ENCODE data around the gene MBOAT1.

DNA sequence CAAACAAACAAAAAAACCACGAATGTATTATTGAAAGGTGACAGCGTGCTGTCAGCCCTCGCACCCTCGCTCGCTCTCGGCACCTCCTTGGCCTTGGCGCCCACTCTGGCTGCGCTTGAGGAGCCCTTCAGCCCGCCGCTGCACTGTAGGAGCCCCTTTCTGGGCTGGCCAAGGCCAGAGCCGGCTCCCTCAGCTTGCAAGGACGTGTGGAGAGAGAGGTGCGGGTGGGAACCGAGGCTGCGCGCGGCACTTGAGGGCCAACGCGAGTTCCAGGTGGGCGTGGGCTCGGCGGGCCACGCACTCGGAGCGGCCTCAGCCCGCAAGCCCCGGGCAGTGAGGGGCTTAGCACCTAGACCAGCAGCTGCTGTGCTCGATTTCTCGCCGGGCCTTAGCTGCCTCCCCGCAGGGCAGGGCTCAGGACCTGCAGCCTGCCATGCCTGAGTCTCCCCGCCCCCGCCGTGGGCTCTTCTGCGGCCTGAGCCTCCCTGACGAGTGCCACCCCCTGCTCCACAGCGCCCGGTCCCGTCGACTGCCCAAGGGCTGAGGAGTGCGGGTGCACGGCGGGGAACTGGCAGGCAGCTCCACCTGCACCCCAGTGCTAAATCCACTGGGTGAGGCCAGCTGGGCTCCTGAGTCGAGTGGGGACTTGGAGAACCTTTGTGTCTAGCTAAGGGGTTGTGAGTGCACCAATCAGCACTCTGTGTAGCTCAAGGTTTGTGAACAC is 20.9 kb upstream of the MBOAT1 start:
- TF ChIP-seq CTCF (IDR thresholded peaks at IDR 0.05) (no peak), POLR2A (IDR thresholded peaks at IDR 0.05) (no peak)

Measured in testis (tissue), 2 donors.